A549 (cell line): ENCODE results near the gene LCN9. TPM values are rescaled to one million over a fixed set of nuclear protein-coding genes. Genes with fewer than 3 reads are reported as not detected.

Experiments used
- ATAC-seq, 2 experiments: fragments of 200-7000 bp in 1 of 2; fragments of >200 bp in 1 of 2; cut with Nextera tagmentation in 1 of 2; cut with Tn5 transposase in 1 of 2; 3 replicates each; pipeline versions ENCODE4 v1.8.0 to v1.9.1; 2018 to 2020; ENCODE audit warnings: mild to moderate bottlenecking in 1 of 2, moderate library complexity in 1 of 2
- CTCF ChIA-PET: fragments of 300-600 bp; sonication (Branson Sonifier 250); formaldehyde crosslinking; extraction: SDS; loops from one replicate; lab custom pipeline; 2021; ENCODE audit warnings: antibody characterized with exemption, inconsistent platforms; lab: Yijun Ruan, JAX
- POLR2A ChIA-PET: fragments of 350-600 bp; formaldehyde crosslinking; extraction: SDS; loops from one replicate; lab custom pipeline; 2021; ENCODE audit warnings: antibody characterized with exemption, inconsistent platforms; lab: Yijun Ruan, JAX
- DNase-seq, 2 experiments: peaks; one replicate each; pipeline versions ENCODE4 v3.0.0 to v3.0.0-alpha.2; 2011 to 2016; ENCODE audit warnings: low read depth in 1 of 2, low spot score in 1 of 2
- FAIRE-seq: peaks from 2 replicates; lab custom pipeline; 2011; peaks lifted over from hg19 to GRCh38; lab: Jason Lieb, UNC
- H3K27ac ChIP-seq, 2 experiments: fragments of >200 bp; sonication (Bioruptor Twin); formaldehyde crosslinking; 3 replicates each; pipeline ENCODE4 v1.5.1; 2016 to 2017
- H3K4me1 ChIP-seq: fragments of >200 bp; sonication (Bioruptor Twin); formaldehyde crosslinking; 3 replicates; pipeline ENCODE4 v1.6.1; 2016
- H3K4me2 ChIP-seq: fragments of >200 bp; sonication (Bioruptor Twin); formaldehyde crosslinking; 3 replicates; pipeline ENCODE4 v1.6.1; 2016
- H3K4me3 ChIP-seq: fragments of >200 bp; sonication (Bioruptor Twin); formaldehyde crosslinking; 3 replicates; pipeline ENCODE4 v1.5.1; 2016
- H3K9me3 ChIP-seq: fragments of >200 bp; sonication (Bioruptor Twin); formaldehyde crosslinking; 3 replicates; pipeline ENCODE4 v1.6.1; 2016
- BHLHE40 ChIP-seq: IDR thresholded peaks from 2 replicates; pipeline ENCODE4 v1.6.1; 2012; ENCODE audit warnings: low read depth, low read length, inconsistent platforms
- CBX2 ChIP-seq: fragments of 200-600 bp; sonication (generic); IDR thresholded peaks from 2 replicates; pipeline ENCODE4 v1.6.1; 2016; ENCODE audit warnings: low read depth, mild to moderate bottlenecking, borderline replicate concordance
- CBX8 ChIP-seq: fragments of 200-600 bp; sonication (generic); IDR thresholded peaks from 2 replicates; pipeline ENCODE4 v1.6.1; 2016
- CHD2 ChIP-seq: fragments of 150-350 bp; IDR thresholded peaks from 2 replicates; pipeline ENCODE4 v1.6.1; 2014; ENCODE audit warnings: low read length; ENCODE audit not compliant: partially characterized antibody
- EHMT2 ChIP-seq: fragments of 200-600 bp; sonication (generic); IDR thresholded peaks from 2 replicates; pipeline ENCODE4 v1.6.1; 2016; ENCODE audit warnings: antibody characterized with exemption, low read depth, mild to moderate bottlenecking, moderate library complexity
- EP300 ChIP-seq, 2 experiments: fragments of >200 bp; sonication (Bioruptor Twin); formaldehyde crosslinking; IDR thresholded peaks; 2 replicates in 1 of 2; 3 replicates in 1 of 2; pipeline ENCODE4 v1.6.1; 2016 to 2017
- FOXS1 ChIP-seq: fragments of 250-450 bp; sonication (Bioruptor Pico); IDR thresholded peaks from 2 replicates; pipeline ENCODE4 v1.5.0; 2020; ENCODE audit warnings: mild to moderate bottlenecking, moderate library complexity
- HEYL ChIP-seq: fragments of 250-450 bp; sonication (Bioruptor Pico); IDR thresholded peaks from 2 replicates; pipeline ENCODE4 v1.8.0; 2021; ENCODE audit warnings: mild to moderate bottlenecking, moderate library complexity
- HOXB5 ChIP-seq: fragments of 250-450 bp; sonication (Bioruptor Pico); IDR thresholded peaks from 2 replicates; pipeline ENCODE4 v1.5.0; 2020; ENCODE audit warnings: mild to moderate bottlenecking, moderate library complexity
- JUN ChIP-seq, 2 experiments: fragments of >200 bp; sonication (Bioruptor Twin); formaldehyde crosslinking; IDR thresholded peaks; 2 replicates in 1 of 2; 3 replicates in 1 of 2; pipeline ENCODE4 v1.6.1; 2016 to 2017
- JUNB ChIP-seq: fragments of >200 bp; sonication (Bioruptor Twin); formaldehyde crosslinking; IDR thresholded peaks from 2 replicates; pipeline ENCODE4 v1.6.1; 2016
- KDM1A ChIP-seq: fragments of 200-600 bp; sonication (generic); IDR thresholded peaks from 2 replicates; pipeline ENCODE4 v1.6.1; 2016; ENCODE audit warnings: low read depth, mild to moderate bottlenecking
- KDM5A ChIP-seq: fragments of 200-600 bp; sonication (generic); IDR thresholded peaks from 2 replicates; pipeline ENCODE4 v1.6.1; 2016; ENCODE audit warnings: antibody characterized with exemption, mild to moderate bottlenecking
- MAFK ChIP-seq: fragments of 450-650 bp; IDR thresholded peaks from 2 replicates; pipeline ENCODE4 v1.6.1; 2014; ENCODE audit not compliant: partially characterized antibody
- NFE2L2 ChIP-seq: fragments of 150-350 bp; conservative IDR thresholded peaks from 2 replicates; pipeline ENCODE4 v1.6.1; 2014; ENCODE audit warnings: low read length
- PHF8 ChIP-seq: fragments of 200-600 bp; sonication (generic); IDR thresholded peaks from 2 replicates; pipeline ENCODE4 v1.6.1; 2016; ENCODE audit warnings: low read depth, mild to moderate bottlenecking, antibody characterized with exemption, moderate library complexity, borderline replicate concordance
- RCOR1 ChIP-seq: fragments of 150-350 bp; IDR thresholded peaks from 2 replicates; pipeline ENCODE4 v1.6.1; 2014; ENCODE audit warnings: antibody characterized with exemption, low read length, low read depth
- SMC3 ChIP-seq: fragments of >200 bp; sonication (Bioruptor Twin); formaldehyde crosslinking; IDR thresholded peaks from 3 replicates; pipeline ENCODE4 v1.6.1; 2018; ENCODE audit warnings: inconsistent platforms
- TFCP2L1 ChIP-seq: fragments of 250-450 bp; sonication (Bioruptor Pico); IDR thresholded peaks from 2 replicates; pipeline ENCODE4 v1.5.0; 2021; ENCODE audit warnings: mild to moderate bottlenecking
- TP53 ChIP-seq: fragments of 250-450 bp; sonication (Bioruptor Pico); IDR thresholded peaks from 2 replicates; pipeline ENCODE4 v1.5.0; 2021; ENCODE audit warnings: mild to moderate bottlenecking, moderate library complexity
- ZFP36 ChIP-seq: fragments of 450-650 bp; IDR thresholded peaks from 2 replicates; pipeline ENCODE4 v1.6.1; 2014; ENCODE audit warnings: borderline replicate concordance; ENCODE audit not compliant: partially characterized antibody
- ZSCAN20 ChIP-seq: fragments of 250-450 bp; sonication (Bioruptor Pico); IDR thresholded peaks from 2 replicates; pipeline ENCODE4 v1.8.0; 2022; ENCODE audit warnings: mild to moderate bottlenecking, moderate library complexity
- WGBS: methylation state at CpG from one replicate; pipeline ENCODE4 v1.1.6; 2017; ENCODE audit errors: missing lambda C conversion rate; 5-methylcytosine and 5-hydroxymethylcytosine counted together
- polyA plus RNA-seq, 4 experiments: library from polyadenylated mRNA; depleted of rRNA in 3 of 4; stranded (reverse); fragments of >200 nt; fragmentation: RNase III in 1 of 4; extraction: RNeasy Plus Mini Kit Qiagen cat#74134 plus additional on column Dnase treatment in 1 of 4; gene quantifications; 2 replicates in 3 of 4; 3 replicates in 1 of 4; pipeline ENCODE4 v1.2.3, GENCODE V29; 2011 to 2017
- TF ChIP-seq, protein P1 (sequence below): fragments of 250-450 bp; sonication (Bioruptor Pico); IDR thresholded peaks from 2 replicates; pipeline ENCODE4 v1.5.0; 2020; ENCODE audit warnings: low read depth, mild to moderate bottlenecking, moderate library complexity
- TF ChIP-seq, protein P2 (sequence below): fragments of >200 bp; sonication (Bioruptor Twin); formaldehyde crosslinking; IDR thresholded peaks from 3 replicates; pipeline ENCODE4 v1.6.1; 2016
- TF ChIP-seq, protein P3 (sequence below): IDR thresholded peaks from 2 replicates; pipeline ENCODE4 v1.6.1; 2012
- TF ChIP-seq, protein P4 (sequence below): IDR thresholded peaks from 2 replicates; pipeline ENCODE4 v1.6.1; 2012

Gene LCN9
- polyA plus RNA-seq, 2 of the 4 experiments (the other 2 are of a cell fraction), result not detected

DNA sequence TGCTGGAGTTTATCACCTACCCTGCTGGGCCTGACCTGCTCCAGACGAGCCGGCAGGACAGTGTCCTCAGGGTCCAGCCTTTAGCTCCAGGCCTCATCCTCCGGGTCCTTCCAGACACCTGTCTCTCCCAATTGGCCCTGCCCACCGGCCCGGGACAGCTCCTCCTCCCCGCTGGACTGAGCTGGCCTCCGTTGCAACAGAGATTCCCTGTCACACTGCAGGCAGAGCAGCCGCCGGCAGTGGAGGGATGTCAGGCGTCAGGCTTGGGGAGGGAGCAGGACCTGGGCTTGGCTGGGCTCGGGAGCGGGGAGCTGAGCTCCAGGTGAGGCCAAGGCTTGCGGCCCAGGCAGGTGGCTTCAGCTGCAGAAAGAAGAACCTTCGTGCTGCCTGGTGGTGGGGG, 40.6 kb downstream of the LCN9 start:
- Histone ChIP-seq H3K4me2 (no peak overlapping the region), H3K27ac (no peak overlapping the region), H3K9me3 (no peaks in the 10 kb centered on the region), H3K4me3 (no peak overlapping the region), H3K4me1 (peaks cover 9% of the 10 kb centered on the region; the same call in 2 of the 3 replicates)
- DNase-seq (no peak), ATAC-seq (no peak), FAIRE-seq (no peak)
- ChIA-PET CTCF (interaction anchor here (0.8 to 2.0 kb wide), 7 partner anchors 10 to 107 kb away, joined by 3 to 7 read pairs (median 4); no protein-coding TSS in a partner anchor), POLR2A (no interaction called here)
- TF ChIP-seq CBX8 (no peak), SMC3 (no peak), JUN (IDR thresholded peaks at IDR 0.05) (no peak), HOXB5 (CRISPR knock-in tag) (no peak)
- 41% methylated on average over 13 of the region's 14 CpGs for WGBS

DNA sequence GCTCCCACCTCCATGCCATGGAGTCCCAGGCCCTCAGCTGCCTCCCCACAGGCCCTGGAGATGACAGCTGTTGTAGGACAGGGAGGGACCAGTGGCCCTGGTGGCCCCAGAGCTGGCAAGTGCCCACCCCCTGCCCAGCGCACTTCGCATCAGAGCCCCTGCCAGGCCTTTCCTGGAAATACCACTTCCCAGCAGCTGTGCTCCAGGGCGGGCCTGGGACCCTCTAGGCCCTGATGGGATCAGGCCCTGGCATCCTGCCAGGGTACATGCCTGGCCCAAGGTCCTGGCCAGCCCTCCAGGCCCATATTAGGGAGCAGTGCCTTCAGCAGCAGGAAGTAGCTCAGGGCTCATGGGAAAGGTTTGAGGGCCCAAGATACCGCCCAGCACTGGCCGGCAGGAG, 41.4 kb downstream of the LCN9 start:
- Histone ChIP-seq H3K4me2 (no peak overlapping the region), H3K27ac (no peak overlapping the region), H3K4me3 (no peak overlapping the region), H3K9me3 (no peaks in the 10 kb centered on the region), H3K4me1 (peaks cover 9% of the 10 kb centered on the region; the same call in 2 of the 3 replicates)
- FAIRE-seq, result no peak
- no peak for DNase-seq
- 89% methylated on average over 5 of the region's 5 CpGs for WGBS
- CTCF ChIA-PET, result interaction anchor here (0.7 to 1.8 kb wide), 6 partner anchors 11 to 434 kb away, joined by 3 to 7 read pairs (median 3); no protein-coding TSS in a partner anchor
- no peak for ATAC-seq
- TF ChIP-seq HEYL (CRISPR knock-in tag) (no peak), KDM5A (no peak), TFCP2L1 (CRISPR knock-in tag) (no peak), PHF8 (no peak), CBX2 (no peak), FOXS1 (CRISPR knock-in tag) (no peak), BHLHE40 (no peak), MAFK (no peak), ZFP36 (no peak), NFE2L2 (no peak), RCOR1 (no peak), KDM1A (no peak), SMC3 (no peak), EHMT2 (no peak)
- TF ChIP-seq, protein P1, sequence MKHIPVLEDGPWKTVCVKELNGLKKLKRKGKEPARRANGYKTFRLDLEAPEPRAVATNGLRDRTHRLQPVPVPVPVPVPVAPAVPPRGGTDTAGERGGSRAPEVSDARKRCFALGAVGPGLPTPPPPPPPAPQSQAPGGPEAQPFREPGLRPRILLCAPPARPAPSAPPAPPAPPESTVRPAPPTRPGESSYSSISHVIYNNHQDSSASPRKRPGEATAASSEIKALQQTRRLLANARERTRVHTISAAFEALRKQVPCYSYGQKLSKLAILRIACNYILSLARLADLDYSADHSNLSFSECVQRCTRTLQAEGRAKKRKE (CRISPR knock-in tag), result no peak
- TF ChIP-seq, protein P2, sequence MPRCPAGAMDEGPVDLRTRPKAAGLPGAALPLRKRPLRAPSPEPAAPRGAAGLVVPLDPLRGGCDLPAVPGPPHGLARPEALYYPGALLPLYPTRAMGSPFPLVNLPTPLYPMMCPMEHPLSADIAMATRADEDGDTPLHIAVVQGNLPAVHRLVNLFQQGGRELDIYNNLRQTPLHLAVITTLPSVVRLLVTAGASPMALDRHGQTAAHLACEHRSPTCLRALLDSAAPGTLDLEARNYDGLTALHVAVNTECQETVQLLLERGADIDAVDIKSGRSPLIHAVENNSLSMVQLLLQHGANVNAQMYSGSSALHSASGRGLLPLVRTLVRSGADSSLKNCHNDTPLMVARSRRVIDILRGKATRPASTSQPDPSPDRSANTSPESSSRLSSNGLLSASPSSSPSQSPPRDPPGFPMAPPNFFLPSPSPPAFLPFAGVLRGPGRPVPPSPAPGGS, result no peak
- TF ChIP-seq, protein P3, sequence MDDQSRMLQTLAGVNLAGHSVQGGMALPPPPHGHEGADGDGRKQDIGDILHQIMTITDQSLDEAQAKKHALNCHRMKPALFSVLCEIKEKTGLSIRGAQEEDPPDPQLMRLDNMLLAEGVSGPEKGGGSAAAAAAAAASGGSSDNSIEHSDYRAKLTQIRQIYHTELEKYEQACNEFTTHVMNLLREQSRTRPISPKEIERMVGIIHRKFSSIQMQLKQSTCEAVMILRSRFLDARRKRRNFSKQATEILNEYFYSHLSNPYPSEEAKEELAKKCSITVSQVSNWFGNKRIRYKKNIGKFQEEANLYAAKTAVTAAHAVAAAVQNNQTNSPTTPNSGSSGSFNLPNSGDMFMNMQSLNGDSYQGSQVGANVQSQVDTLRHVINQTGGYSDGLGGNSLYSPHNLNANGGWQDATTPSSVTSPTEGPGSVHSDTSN, result no peak
- TF ChIP-seq, protein P4, sequence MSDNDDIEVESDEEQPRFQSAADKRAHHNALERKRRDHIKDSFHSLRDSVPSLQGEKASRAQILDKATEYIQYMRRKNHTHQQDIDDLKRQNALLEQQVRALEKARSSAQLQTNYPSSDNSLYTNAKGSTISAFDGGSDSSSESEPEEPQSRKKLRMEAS, result no peak
- POLR2A ChIA-PET, result no interaction called here

DNA sequence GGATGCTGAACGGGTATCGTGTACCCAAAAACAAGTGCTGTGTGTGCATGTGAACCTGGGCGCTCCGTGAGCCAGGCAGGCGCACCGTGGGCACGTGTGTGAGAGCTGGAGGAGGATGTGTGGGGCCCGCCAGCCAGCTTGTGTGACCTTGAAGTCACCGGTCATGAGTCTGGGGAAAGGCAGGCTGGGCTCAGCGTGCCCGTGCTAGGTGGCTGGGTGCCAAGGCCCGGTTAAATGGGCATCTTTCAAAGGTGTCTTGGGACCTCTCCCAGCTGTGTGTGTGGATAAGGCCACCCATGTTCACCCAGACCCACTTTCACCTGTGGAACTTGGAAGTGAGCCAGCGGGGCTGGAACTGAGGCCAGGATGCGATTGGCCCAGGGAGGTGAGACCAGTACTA, 42.3 kb downstream of the LCN9 start:
- ChIA-PET CTCF (interaction anchor here (0.8 to 2.8 kb wide), 6 partner anchors 10 to 433 kb away, joined by 3 to 7 read pairs (median 4); no protein-coding TSS in a partner anchor), POLR2A (no interaction called here)
- WGBS, result 32% methylated on average over 8 of the region's 14 CpGs
- Histone ChIP-seq H3K4me1 (peaks cover 8% of the 10 kb centered on the region; the same call in 2 of the 3 replicates), H3K27ac (no peak overlapping the region), H3K4me2 (no peak overlapping the region), H3K9me3 (no peaks in the 10 kb centered on the region), H3K4me3 (no peak overlapping the region)
- no peak for TF ChIP-seq RCOR1
- no peak for TF ChIP-seq ZSCAN20
- TF ChIP-seq JUNB, result no peak
- no peak for TF ChIP-seq CHD2
- no peak for TF ChIP-seq CBX2
- TF ChIP-seq EP300 (IDR thresholded peaks at IDR 0.05), result no peak
- no peak for TF ChIP-seq TP53 (CRISPR knock-in tag)
- ATAC-seq (no peak), DNase-seq (no peak), FAIRE-seq (no peak)
